BLaER1 (cell line): ENCODE results near the gene GDF7.

Experiments used
- H3K27ac ChIP-seq: shearing (Covaris generic); formaldehyde crosslinking; 2 replicates; pipeline ENCODE4 v1.8.1; 2022
- H3K27me3 ChIP-seq: shearing (Covaris generic); formaldehyde crosslinking; 2 replicates; pipeline ENCODE4 v1.8.1; 2022
- H3K36me3 ChIP-seq: shearing (Covaris generic); formaldehyde crosslinking; 2 replicates; pipeline ENCODE4 v1.8.1; 2022
- H3K4me1 ChIP-seq: shearing (Covaris generic); formaldehyde crosslinking; 2 replicates; pipeline ENCODE4 v1.8.1; 2022
- H3K4me2 ChIP-seq: shearing (Covaris generic); formaldehyde crosslinking; 2 replicates; pipeline ENCODE4 v1.8.1; 2022
- H3K4me3 ChIP-seq: shearing (Covaris generic); formaldehyde crosslinking; 2 replicates; pipeline ENCODE4 v1.8.1; 2022
- H3K9ac ChIP-seq: shearing (Covaris generic); formaldehyde crosslinking; 2 replicates; pipeline ENCODE4 v1.8.1; 2022
- H3K9me3 ChIP-seq: shearing (Covaris generic); formaldehyde crosslinking; 2 replicates; pipeline ENCODE4 v1.8.1; 2022
- H4K20me1 ChIP-seq: shearing (Covaris generic); formaldehyde crosslinking; 2 replicates; pipeline ENCODE4 v1.8.1; 2022
- Cebpa-rat ChIP-seq: shearing (Covaris generic); IDR thresholded peaks from 2 replicates; pipeline ENCODE4 v1.8.1; 2022

The GDF7 gene

DNA sequence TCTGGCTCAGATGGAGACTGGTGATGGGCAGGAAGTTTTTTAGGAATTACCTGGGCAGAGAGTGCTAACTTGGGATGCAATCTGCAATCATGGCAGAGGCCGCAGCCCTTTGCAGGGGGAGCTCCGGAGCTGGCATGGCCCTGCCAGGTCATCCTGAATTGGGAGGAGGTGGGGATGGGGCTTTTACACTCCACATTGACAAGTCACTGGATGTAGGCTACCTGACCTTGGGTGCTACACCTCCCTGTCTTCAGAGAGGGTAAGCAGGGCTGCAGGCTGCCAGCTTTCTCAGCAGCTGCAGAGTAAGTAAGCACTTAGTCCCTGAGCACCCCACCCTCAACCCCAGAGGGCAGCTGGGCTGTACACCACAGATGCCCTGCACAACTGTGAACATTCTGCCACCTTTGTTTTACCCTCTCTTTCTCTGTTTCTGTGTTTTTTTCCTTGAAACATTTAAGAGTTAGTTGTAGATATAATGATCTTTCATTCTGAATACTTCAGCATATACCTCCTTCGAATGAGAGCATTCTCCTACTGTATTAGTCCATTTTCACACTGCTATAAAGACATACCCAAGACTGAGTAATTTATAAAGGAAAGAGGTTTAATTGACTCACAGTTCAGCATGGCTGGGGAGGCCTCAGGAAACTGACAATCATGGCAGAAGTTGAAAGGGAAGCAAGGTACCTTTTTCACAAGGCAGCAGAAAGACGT is 9.3 kb upstream of the GDF7 start:
- H3K4me1 ChIP-seq, result no peaks in the 10 kb centered on the region
- no peak overlapping the region for H3K27ac ChIP-seq
- H3K27me3 ChIP-seq, result peaks cover 11% of the 10 kb centered on the region
- no peak for TF ChIP-seq Cebpa-rat
- no peak overlapping the region for H3K4me2 ChIP-seq
- H3K4me3 ChIP-seq, result no peak overlapping the region
- H3K9me3 ChIP-seq, result no peaks in the 10 kb centered on the region
- no peaks in the 10 kb centered on the region for H3K36me3 ChIP-seq
- H3K9ac ChIP-seq, result no peak overlapping the region
- peaks cover 12% of the 10 kb centered on the region; the same call in 1 of the 2 replicates for H4K20me1 ChIP-seq

DNA sequence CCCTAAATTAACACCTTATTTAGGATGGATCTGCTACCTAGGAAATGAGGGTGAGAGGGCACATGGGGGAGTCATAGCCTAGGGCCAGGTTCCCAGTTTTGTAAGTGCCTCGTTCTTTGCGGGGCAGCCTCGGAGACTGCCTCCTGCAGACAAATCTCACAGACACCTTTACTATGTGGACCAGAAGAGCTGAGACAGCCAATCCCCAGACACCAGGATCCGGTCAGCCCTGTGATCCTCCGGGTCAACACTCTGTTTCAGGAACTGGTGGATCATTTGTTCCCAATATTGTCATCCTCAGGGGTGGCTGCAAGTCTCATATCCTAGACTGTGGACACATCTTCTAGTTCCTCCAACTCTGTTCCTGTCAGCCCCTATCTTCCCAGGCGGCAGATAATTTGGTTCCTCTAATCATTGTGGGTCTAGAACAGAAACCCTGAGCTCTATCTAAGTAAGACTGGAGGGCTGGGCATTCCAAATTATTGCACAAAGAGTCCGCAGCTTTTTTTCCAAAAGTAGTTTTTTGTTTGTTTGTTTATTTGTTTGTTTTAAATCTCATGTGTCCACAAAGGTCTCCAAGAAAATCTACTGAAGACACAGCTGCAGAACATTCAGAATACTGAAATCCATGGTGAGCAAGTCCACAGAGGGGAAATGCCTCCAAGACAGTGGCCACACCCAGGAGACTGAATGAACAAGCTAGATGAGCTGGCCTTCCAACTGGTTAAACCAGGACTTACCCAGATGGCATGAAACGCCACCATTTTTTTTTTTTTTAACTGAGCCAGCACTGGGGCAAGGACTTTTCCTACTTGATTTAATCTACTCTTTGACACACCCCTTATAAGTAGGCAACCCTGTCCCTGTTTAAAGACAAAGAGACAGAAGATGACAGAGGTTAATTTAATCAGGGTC is 6.2 kb upstream of the GDF7 start:
- no peak for TF ChIP-seq Cebpa-rat
- no peak overlapping the region for H3K9ac ChIP-seq
- H3K27me3 ChIP-seq, result peaks cover 42% of the 10 kb centered on the region
- H3K4me2 ChIP-seq, result no peak overlapping the region
- no peak overlapping the region for H3K27ac ChIP-seq
- H4K20me1 ChIP-seq, result peaks cover 41% of the 10 kb centered on the region
- no peaks in the 10 kb centered on the region for H3K9me3 ChIP-seq
- no peak overlapping the region for H3K4me3 ChIP-seq
- H3K36me3 ChIP-seq, result no peaks in the 10 kb centered on the region
- peaks cover 2% of the 10 kb centered on the region for H3K4me1 ChIP-seq

DNA sequence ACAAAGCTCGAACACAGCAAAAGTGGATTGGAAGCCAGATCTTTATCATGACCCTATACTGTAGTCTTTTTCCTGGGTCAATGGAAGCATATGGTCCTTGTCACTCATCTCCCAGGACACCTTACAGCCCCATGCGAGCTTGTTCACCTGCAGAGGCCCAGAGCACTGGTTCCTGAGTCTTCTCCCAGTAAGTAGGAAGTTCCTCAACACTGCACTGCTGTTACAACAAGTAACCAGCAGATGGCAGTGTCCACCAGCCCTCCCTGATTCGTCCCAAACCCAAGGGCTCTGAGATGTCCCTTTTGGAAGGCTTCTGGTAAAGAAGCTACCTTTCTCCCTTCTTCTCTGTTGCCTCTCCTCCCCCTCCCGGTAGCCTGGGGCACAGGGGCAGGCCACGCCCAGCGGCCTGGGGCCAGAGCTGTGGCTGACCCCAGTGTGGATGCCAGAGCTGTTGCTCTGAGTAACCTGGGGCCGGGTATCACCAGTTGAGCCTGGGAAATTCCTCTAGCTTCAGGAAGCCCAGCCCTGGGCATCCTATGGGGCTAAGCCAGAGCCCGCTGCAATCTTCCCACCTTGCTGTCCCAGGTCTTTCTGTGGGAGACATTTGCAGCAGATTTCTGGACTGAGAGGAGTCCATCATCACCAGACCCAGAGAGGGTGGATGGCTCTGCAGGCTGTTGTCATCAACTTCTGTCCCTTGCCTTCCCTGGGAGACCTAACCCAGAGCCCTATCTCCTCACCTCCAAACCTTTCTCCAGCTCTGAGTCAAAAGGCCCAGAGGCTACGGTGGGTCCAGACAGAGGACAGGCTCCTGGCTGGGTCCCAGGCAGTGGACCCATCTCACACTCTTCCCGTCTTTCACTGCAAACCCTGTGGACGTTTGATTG is 5.3 kb upstream of the GDF7 start:
- no peak overlapping the region for H3K9ac ChIP-seq
- peaks cover 50% of the 10 kb centered on the region for H4K20me1 ChIP-seq
- peaks cover 11% of the 10 kb centered on the region for H3K4me1 ChIP-seq
- H3K4me3 ChIP-seq, result no peak overlapping the region
- no peak overlapping the region for H3K27ac ChIP-seq
- no peak for TF ChIP-seq Cebpa-rat
- H3K9me3 ChIP-seq, result no peaks in the 10 kb centered on the region
- H3K27me3 ChIP-seq, result peaks cover 51% of the 10 kb centered on the region
- no peak overlapping the region for H3K4me2 ChIP-seq
- H3K36me3 ChIP-seq, result no peaks in the 10 kb centered on the region

DNA sequence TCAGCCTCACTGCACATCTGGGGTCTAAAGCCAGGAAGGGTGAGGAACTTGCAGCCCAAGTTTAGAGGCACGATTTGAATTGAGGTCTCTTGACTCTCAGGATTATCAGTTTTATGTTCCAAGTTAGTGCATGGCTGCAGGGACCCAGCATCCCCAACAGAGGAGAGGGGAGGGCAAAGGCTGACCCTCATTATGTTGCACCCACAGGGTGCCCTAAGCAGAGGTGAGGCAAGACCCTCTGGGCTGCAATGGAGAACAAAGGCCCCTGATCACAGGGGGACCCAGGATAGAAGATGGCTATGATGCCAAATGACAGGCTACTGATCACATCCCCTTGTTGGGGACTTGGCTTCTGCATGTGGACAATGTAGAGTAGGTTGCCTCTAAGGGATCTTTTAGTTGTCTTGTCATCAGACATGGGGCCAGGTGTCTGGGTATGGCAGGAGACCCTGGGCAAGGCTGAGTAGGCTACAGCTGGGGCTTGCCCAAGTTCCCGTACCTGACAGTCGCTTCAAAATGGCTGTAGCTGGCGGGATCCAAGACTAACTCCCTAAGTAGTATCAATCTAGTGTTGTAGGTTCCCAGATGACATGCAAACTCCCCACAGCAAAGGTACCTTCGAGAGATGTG is 4.5 kb upstream of the GDF7 start:
- H4K20me1 ChIP-seq, result peaks cover 53% of the 10 kb centered on the region
- peaks cover 59% of the 10 kb centered on the region for H3K27me3 ChIP-seq
- no peak overlapping the region for H3K27ac ChIP-seq
- no peak for TF ChIP-seq Cebpa-rat
- no peaks in the 10 kb centered on the region for H3K36me3 ChIP-seq
- no peaks in the 10 kb centered on the region for H3K9me3 ChIP-seq
- peaks cover 15% of the 10 kb centered on the region for H3K4me1 ChIP-seq
- no peak overlapping the region for H3K4me3 ChIP-seq
- H3K9ac ChIP-seq, result no peak overlapping the region
- H3K4me2 ChIP-seq, result no peak overlapping the region

DNA sequence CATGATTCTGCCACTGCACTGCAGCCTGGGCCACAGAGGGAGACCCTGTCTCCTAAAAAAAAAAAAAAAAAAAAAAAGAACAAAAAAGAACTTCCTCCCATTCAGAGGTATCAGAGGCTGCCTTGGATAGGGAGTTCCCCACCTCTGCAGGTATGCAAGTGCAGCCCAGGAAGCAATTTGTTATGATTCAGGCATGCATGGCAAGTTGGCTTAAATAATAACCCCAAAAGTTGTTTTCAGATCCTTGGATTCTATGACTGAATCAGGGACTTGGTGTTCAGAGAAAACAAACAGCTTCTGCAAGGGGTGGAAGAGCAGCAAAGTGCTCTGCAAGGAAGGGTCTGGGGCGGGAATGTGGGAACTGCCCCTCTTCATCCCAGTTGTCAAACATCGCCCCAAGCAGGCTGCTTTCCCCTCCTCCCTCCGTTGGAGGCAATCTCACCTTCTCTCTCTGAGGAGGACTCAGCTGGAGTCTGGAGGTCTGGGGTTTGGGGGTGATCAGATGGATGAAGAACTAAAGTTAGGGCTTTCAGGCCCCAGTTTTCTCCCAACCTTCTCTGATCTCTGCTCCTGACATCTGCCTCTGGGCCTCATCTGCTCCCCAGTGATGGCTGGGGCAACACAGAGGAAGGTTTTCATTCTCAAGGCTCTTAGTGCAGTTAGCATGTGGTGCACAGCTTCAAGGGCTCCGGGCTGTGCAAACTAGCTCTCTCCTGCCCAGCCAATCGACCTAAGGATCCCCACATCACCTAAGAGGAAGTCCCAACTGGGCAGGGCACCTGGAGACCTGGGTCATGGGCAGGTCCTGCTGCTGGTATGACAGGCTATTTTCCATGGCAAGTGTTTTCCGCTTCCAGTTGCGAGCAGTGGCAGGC is 3.5 kb upstream of the GDF7 start:
- H3K36me3 ChIP-seq, result no peaks in the 10 kb centered on the region
- no peak overlapping the region for H3K27ac ChIP-seq
- H3K27me3 ChIP-seq, result peaks cover 69% of the 10 kb centered on the region
- no peak for TF ChIP-seq Cebpa-rat
- H4K20me1 ChIP-seq, result peaks cover 63% of the 10 kb centered on the region
- H3K4me2 ChIP-seq, result no peak overlapping the region
- no peak overlapping the region for H3K9ac ChIP-seq
- H3K9me3 ChIP-seq, result no peaks in the 10 kb centered on the region
- peaks cover 19% of the 10 kb centered on the region for H3K4me1 ChIP-seq
- no peak overlapping the region for H3K4me3 ChIP-seq

DNA sequence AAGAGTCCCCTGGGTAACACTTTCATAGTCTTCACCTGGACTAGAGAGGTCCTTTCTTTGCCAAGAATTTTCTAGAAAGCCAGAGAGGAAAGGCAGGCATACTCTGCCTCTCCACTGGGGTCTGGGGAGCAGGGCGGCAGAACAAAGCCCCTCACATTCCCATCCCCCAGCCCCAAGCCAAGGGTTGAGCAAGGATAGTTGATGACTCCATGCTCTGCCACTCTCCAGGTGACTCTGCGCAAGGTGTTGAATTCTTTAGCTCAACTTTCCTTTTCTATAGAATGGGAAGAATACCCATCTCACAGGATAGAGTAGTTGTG is 2.9 kb upstream of the GDF7 start:
- H3K27me3 ChIP-seq, result peaks cover 75% of the 10 kb centered on the region
- no peaks in the 10 kb centered on the region for H3K36me3 ChIP-seq
- H3K4me3 ChIP-seq, result no peak overlapping the region
- H3K9me3 ChIP-seq, result no peaks in the 10 kb centered on the region
- H4K20me1 ChIP-seq, result peaks cover 69% of the 10 kb centered on the region
- no peak overlapping the region for H3K9ac ChIP-seq
- no peak overlapping the region for H3K27ac ChIP-seq
- peaks cover 19% of the 10 kb centered on the region for H3K4me1 ChIP-seq
- H3K4me2 ChIP-seq, result no peak overlapping the region
- TF ChIP-seq Cebpa-rat, result no peak

DNA sequence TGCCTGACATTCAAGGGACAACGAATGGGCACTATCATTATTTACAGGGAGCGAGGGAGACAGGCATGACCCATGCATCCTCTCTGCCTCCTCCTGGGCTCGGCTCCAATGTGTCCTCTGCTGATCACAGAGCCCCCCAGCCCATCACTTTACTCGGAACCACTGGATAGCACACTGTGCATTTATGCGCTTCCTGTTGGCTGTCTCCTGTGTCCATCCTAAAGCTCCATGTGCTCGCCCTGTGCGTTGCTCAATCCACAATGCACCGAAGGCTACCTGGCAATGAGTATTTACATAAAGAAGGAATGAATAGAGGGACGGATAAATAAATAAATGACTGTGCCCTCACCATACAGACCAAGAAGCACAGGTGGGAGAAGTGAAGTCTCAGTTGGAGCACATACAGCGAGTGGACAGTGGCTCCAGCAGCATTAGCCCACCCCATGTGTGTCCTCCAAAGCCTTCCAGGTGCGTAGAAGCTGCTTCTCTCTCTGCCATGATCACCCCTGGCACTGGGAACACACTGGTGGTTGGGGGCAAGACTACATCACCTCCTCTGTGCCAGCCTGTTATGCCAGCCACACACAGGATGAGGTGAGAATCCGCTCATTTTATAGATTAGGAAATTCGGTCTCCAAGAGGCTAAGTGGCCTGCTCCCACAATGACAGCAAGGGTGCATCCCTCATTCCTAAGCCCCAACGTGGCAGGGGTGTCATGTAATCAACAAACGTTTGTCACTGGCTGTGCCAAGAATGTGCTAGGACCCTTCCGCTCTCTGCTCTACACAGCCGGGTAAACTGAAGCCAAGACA is 2.3 kb upstream of the GDF7 start:
- Histone ChIP-seq H3K9ac (no peak overlapping the region), H3K36me3 (no peaks in the 10 kb centered on the region), H3K9me3 (0 out of 2 replicates have a peak, but pooled peaks cover under 1% of the 10 kb centered on the region), H3K27ac (no peak overlapping the region), H4K20me1 (peaks cover 75% of the 10 kb centered on the region), H3K4me2 (no peak overlapping the region), H3K27me3 (peaks cover 81% of the 10 kb centered on the region), H3K4me3 (no peak overlapping the region), H3K4me1 (peaks cover 19% of the 10 kb centered on the region)
- no peak for TF ChIP-seq Cebpa-rat
